ENCODE data around the gene KRTAP9-8. TPM values are rescaled to one million over a fixed set of nuclear protein-coding genes. Genes with fewer than 3 reads are reported as not detected.
A peak's percentile ranks its signal among the peaks of the same experiment; 100 is the strongest.
"Not testable (repeated sequence)": the region's sequence is repeated elsewhere in the genome, so short reads cannot be mapped to it uniquely, and the experiment has no call there.

KRTAP9-8 gene, protein sequence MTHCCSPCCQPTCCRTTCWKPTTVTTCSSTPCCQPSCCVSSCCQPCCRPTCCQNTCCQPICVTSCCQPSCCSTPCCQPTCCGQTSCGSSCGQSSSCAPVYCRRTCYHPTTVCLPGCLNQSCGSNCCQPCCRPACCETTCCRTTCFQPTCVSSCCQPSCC
- total RNA-seq: not detected

DNA sequence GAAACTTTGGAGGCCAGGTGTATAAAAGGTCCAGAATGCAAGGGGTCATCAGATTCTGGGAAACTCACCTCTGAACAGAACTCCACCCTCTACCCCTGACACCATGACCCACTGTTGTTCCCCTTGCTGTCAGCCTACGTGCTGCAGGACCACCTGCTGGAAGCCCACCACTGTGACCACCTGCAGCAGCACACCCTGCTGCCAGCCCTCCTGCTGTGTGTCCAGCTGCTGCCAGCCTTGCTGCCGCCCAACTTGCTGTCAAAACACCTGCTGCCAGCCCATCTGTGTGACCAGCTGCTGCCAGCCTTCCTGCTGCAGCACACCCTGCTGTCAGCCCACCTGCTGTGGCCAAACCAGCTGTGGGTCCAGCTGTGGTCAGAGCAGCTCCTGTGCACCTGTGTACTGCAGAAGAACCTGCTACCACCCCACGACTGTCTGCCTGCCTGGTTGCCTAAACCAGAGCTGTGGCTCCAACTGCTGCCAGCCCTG is at the start of gene KRTAP9-8:
TSS of gene KRTAP9-8 (plus strand) at position 51 of the 489 bp plus-strand sequence. CDS start at position 104, 53 bp downstream.
- not testable (repeated sequence) for DNase-seq

DNA sequence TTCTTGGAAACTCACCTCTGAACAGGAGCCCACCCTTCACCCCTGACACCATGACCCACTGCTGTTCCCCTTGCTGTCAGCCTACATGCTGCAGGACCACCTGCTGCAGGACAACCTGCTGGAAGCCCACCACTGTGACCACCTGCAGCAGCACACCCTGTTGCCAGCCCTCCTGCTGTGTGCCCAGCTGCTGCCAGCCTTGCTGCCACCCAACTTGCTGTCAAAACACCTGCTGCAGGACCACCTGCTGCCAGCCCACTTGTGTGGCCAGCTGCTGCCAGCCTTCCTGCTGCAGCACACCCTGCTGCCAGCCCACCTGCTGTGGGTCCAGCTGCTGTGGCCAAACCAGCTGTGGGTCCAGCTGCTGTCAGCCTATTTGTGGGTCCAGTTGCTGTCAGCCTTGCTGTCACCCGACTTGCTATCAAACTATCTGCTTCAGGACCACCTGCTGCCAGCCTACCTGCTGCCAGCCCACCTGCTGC is 47.9 kb upstream of the KRTAP9-8 start, which contains the start of gene KRTAP9-1:
TSS of gene KRTAP9-1 (plus strand) at position 51 of the 482 bp plus-strand sequence. CDS start at position 51, 0 bp downstream.
- DNase-seq: not testable (repeated sequence)

DNA sequence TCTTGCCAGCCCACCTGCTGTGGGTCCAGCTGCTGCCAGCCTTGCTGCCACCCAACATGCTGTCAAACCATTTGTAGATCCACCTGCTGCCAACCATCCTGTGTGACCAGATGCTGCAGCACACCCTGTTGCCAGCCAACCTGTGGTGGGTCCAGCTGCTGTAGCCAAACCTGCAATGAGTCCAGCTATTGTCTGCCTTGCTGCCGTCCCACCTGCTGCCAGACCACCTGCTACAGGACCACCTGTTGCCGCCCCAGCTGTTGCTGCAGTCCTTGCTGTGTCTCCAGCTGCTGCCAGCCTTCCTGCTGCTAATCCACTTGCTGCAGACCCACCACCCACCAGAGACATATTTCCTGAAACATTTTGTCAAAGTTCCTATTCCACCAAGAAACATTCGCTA is 47.5 kb upstream of the KRTAP9-8 start:
- DNase-seq: no peak

- no peak for DNase-seq
These were observed 41.7 kb upstream of the KRTAP9-8 start for GRCh38 chr17:41196068-41196467.

DNA sequence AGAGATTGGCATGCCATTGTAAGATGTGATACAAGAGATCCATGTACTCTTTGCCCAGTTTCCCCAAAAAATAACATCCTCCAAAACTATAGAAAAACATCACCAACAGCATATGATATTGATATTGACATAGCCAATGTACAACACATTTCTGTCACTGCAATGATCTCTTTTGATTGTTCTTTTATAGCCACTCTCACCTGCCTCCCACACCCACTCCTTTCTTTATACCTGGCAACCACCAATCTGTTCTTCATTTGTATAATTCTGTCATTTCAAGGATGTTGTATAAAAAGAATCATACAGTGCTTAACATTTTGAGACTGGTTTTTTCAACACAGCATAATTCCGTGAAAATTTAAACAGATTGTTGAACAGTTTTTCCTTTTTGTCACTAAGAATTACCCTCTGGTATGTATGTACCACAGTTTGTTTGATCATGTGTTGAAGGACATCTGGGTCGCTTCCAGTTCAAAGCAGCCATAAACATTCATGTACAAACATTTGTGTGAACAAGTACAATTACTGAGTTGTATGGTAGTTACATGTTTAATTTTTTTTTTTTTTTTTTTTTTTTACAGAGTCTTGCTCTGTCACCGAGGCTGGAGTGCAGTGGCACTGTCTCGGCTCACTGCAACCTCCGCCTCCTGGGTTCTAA is 38.2 kb upstream of the KRTAP9-8 start:
- DNase-seq: peak; percentile 7

GRCh38 chr17:41211845-41212466 is 25.8 kb upstream of the KRTAP9-8 start:
- peak; percentile 58 for DNase-seq

GRCh38 chr17:41212524-41213169 is 25.2 kb upstream of the KRTAP9-8 start:
- DNase-seq: peak; percentile 23

- no peak for DNase-seq
These were observed 22.1 kb upstream of the KRTAP9-8 start for GRCh38 chr17:41215681-41216080.

DNA sequence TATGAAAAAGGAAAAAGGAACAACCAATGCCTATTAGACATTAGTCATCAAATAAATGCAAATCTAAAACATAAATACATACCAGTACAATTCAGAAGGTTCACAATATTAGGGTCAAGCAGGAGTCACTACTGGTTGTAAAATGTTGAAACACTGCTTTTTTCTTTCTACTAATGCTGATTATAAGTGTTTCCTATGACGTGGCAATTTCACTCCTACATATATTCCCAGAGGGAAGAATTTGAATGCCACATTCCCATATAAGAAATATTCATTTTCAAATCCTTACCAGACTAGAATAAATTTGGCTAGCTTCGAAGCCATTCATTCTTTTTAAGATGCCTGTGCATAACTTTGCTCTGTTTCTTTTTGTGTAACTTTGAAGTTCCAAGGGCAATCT is 14.0 kb upstream of the KRTAP9-8 start:
- no peak for DNase-seq

- no peak for DNase-seq
These were observed 11.7 kb upstream of the KRTAP9-8 start for GRCh38 chr17:41226051-41226450.

GRCh38 chr17:41226598-41227095 is 11.2 kb upstream of the KRTAP9-8 start, which contains the start of gene KRTAP9-2:
KRTAP9-2 (plus strand) TSS chr17:41226648; CDS start chr17:41226655, 7 bp downstream.
- DNase-seq: not testable (repeated sequence)

GRCh38 chr17:41230094-41230493 is 7.7 kb upstream of the KRTAP9-8 start:
- no peak for DNase-seq

- DNase-seq: no peak
These were observed 6.1 kb upstream of the KRTAP9-8 start for GRCh38 chr17:41231731-41232130.

- not testable (repeated sequence) for DNase-seq
These were observed 5.2 kb upstream of the KRTAP9-8 start, which contains the start of gene KRTAP9-3 for GRCh38 chr17:41232399-41233105. KRTAP9-3 (plus strand) TSS chr17:41232449; CDS start chr17:41232502, 53 bp downstream.

DNA sequence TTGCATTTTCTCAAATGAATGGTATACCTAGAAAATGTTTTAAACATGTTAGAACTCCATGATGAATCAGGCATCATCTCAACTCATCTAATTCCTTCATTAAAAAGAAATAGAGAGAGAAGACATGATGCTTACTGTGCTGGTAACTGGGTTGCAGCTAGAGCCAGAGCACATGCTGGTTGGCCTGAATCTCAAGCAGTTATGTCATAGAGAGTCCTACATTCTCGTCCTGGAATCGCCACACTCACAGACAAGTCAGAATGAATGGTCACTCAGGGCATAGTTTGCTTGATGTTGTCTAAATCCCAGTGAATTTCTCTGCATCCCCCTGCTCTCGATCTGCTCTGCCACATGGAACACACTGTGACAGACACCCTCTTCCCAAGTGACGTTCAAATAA is 683 bp upstream of the KRTAP9-8 start:
- not testable (repeated sequence) for DNase-seq

GRCh38 chr17:41246995-41247787 is 9.4 kb downstream of the KRTAP9-8 start:
- DNase-seq: not testable (repeated sequence)

- not testable (repeated sequence) for DNase-seq
These were observed 11.9 kb downstream of the KRTAP9-8 start, which contains the start of gene KRTAP9-4 for GRCh38 chr17:41249637-41250240. KRTAP9-4 (plus strand) TSS chr17:41249687; CDS start chr17:41249721, 34 bp downstream.

- DNase-seq: no peak
These were observed 13.5 kb downstream of the KRTAP9-8 start for GRCh38 chr17:41251261-41251660.

GRCh38 chr17:41254861-41255260 is 17.1 kb downstream of the KRTAP9-8 start:
- DNase-seq: no peak

Data from tongue (tissue), 2 donors.